ENCODE results near the gene KRT6C.
"Not testable (repeated sequence)": the region's sequence is repeated elsewhere in the genome, so short reads cannot be mapped to it uniquely, and the experiment has no call there.

The KRT6C gene

GRCh38 chr12:52514471-52515318, 41.1 kb upstream of the KRT6C start:
- no peak for DNase-seq (ENCODE audit: low spot score)
- no peak for TF ChIP-seq CTCF (IDR thresholded peaks at IDR 0.05; ENCODE audit: extremely low read depth, insufficient read depth, missing control alignments)
- in situ Hi-C loops (cut with MboI; ENCODE audit: low pct_unique_long_range_greater_than_20kb, low sequenced_read_pairs, unreplicated experiment) = no loop called here

DNA sequence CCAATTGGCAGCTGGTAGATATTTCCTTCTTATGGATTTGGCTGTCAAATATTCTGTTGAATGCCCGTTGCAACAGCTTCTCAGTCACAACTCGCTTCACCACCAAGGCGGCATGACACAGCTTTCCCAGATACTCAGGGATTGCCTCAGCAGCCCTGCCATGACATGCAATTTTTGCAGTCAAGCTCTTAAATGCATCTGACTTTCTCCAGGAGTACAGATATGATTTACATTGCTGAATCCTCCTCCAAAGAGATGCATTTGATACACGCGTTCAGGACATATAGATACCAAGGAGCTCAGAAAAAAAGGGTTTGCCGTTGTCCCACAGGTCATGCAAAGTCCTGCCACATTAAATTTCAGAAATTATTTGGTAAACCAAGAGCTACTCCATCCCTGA, 40.1 kb upstream of the KRT6C start:
- TF ChIP-seq CTCF (IDR thresholded peaks at IDR 0.05; ENCODE audit: extremely low read depth, insufficient read depth, missing control alignments) = no peak
- DNase-seq (ENCODE audit: low spot score) = no peak
- in situ Hi-C loops (cut with MboI; ENCODE audit: low pct_unique_long_range_greater_than_20kb, low sequenced_read_pairs, unreplicated experiment) = no loop called here

GRCh38 chr12:52508211-52508610, 34.6 kb upstream of the KRT6C start:
- no peak for TF ChIP-seq CTCF (IDR thresholded peaks at IDR 0.05; ENCODE audit: extremely low read depth, insufficient read depth, missing control alignments)
- in situ Hi-C loops (cut with MboI; ENCODE audit: low pct_unique_long_range_greater_than_20kb, low sequenced_read_pairs, unreplicated experiment) = no loop called here
- DNase-seq (ENCODE audit: low spot score) = no peak

GRCh38 chr12:52506858-52507715, 33.5 kb upstream of the KRT6C start:
- peak; percentile 38 for DNase-seq (ENCODE audit: low spot score)
- in situ Hi-C loops (cut with MboI; ENCODE audit: low pct_unique_long_range_greater_than_20kb, low sequenced_read_pairs, unreplicated experiment) = no loop called here
- TF ChIP-seq CTCF (IDR thresholded peaks at IDR 0.05; ENCODE audit: extremely low read depth, insufficient read depth, missing control alignments) = peak; percentile 45

DNA sequence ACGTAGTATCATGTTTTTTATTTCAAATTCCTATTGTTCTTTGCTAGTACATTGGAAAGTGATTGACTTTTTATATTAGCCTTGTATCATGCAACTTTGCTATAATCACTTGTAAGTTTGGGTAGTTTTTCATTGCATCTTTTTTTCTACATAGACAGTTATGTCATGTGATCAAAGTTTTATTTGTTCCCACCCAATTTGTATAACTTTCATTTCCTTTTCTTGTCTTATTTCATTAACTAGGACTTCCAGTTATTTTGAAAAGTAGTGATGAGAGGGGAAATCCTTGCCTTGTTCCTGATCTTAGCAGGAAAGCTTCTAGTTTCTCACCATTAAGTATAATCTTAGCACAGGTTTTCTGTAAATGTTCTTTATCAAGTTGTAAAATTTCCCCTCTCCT, 29.3 kb upstream of the KRT6C start:
- in situ Hi-C loops (cut with MboI; ENCODE audit: low pct_unique_long_range_greater_than_20kb, low sequenced_read_pairs, unreplicated experiment) = no loop called here
- DNase-seq (ENCODE audit: low spot score) = no peak
- TF ChIP-seq CTCF (IDR thresholded peaks at IDR 0.05; ENCODE audit: extremely low read depth, insufficient read depth, missing control alignments) = no peak

DNA sequence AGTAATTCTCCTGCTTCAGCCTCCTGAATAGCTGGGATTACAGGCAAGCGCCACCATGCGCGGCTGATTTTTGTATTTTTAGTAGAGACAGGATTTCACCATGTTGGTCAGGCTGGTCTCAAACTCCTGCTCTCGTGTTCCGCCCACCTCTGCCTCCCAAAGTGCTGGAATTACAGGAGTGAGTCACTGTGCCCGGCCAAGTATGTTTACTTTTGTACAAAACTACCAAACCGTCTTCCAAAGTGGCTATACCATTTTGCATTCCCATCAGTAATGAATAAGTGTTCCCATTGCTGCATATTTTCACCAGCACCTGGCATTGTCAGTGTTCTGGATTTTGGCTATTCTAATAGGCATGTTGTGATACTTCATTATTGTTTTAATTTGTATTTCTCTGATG, 27.9 kb upstream of the KRT6C start:
- DNase-seq (ENCODE audit: low spot score) = no peak
- no peak for TF ChIP-seq CTCF (IDR thresholded peaks at IDR 0.05; ENCODE audit: extremely low read depth, insufficient read depth, missing control alignments)
- in situ Hi-C loops (cut with MboI; ENCODE audit: low pct_unique_long_range_greater_than_20kb, low sequenced_read_pairs, unreplicated experiment) = no loop called here

- in situ Hi-C loops (cut with MboI; ENCODE audit: low pct_unique_long_range_greater_than_20kb, low sequenced_read_pairs, unreplicated experiment) = not testable (repeated sequence)
These were observed 27.0 kb upstream of the KRT6C start for GRCh38 chr12:52500574-52500973.

More at GRCh38 chr12:52500574-52500973, 27.0 kb upstream of the KRT6C start:
- not testable (repeated sequence) for DNase-seq (ENCODE audit: low spot score)

Data from GM13977 (cell line).